Cerebellar nuclear complex (tissue), 1 donor: Measurements from ENCODE around the gene CES5A.
"Not testable (repeated sequence)": the region's sequence is repeated elsewhere in the genome, so short reads cannot be mapped to it uniquely, and the experiment has no call there.

Source experiments
- DNase-seq, 2 experiments: peaks; one replicate each; lab custom pipeline; 2025; lab: John Stamatoyannopoulos, UW

CES5A gene

GRCh38 chr16:55873122-55873521 is 2.1 kb downstream of the CES5A start:
- no peak for DNase-seq

GRCh38 chr16:55872130-55872529 is 3.0 kb downstream of the CES5A start:
- DNase-seq, result no peak

- DNase-seq, result no peak
Observed at GRCh38 chr16:55871411-55872038, 3.6 kb downstream of the CES5A start.

- DNase-seq, result no peak
Observed at GRCh38 chr16:55868980-55869379, 6.2 kb downstream of the CES5A start.

- DNase-seq, result no peak
Observed at GRCh38 chr16:55868137-55868536, 7.0 kb downstream of the CES5A start.

GRCh38 chr16:55861288-55861687 is 13.9 kb downstream of the CES5A start:
- DNase-seq, result no peak

- DNase-seq, result not testable (repeated sequence)
Observed at GRCh38 chr16:55857650-55858049, 17.5 kb downstream of the CES5A start.

- no peak for DNase-seq
Observed at GRCh38 chr16:55856950-55857349, 18.2 kb downstream of the CES5A start.

- no peak for DNase-seq
Observed at GRCh38 chr16:55853114-55853513, 22.1 kb downstream of the CES5A start.

- DNase-seq, result no peak
Observed at GRCh38 chr16:55849536-55849935, 25.6 kb downstream of the CES5A start.

GRCh38 chr16:55846598-55847346 is 28.4 kb downstream of the CES5A start:
- no peak for DNase-seq

GRCh38 chr16:55843105-55843395 is 32.1 kb downstream of the CES5A start:
- DNase-seq, result no peak

- DNase-seq, result peak in 1 of 2 experiments; percentile 20
Observed at GRCh38 chr16:55842369-55843104, 32.6 kb downstream of the CES5A start.

GRCh38 chr16:55839115-55839514 is 36.1 kb downstream of the CES5A start:
- no peak for DNase-seq

GRCh38 chr16:55836158-55836611 is 39.0 kb downstream of the CES5A start:
- DNase-seq, result no peak

- no peak for DNase-seq
Observed at GRCh38 chr16:55835581-55835980, 39.6 kb downstream of the CES5A start.

- DNase-seq, result not testable (repeated sequence)
Observed at GRCh38 chr16:55835173-55835572, 40.0 kb downstream of the CES5A start.

- DNase-seq, result no peak
Observed at GRCh38 chr16:55834049-55834448, 41.1 kb downstream of the CES5A start.

- no peak for DNase-seq
Observed at GRCh38 chr16:55832773-55833691, 42.1 kb downstream of the CES5A start, which contains the start of gene CES1. CES1 (minus strand) TSS chr16:55833096; CDS start chr16:55833055, 41 bp downstream.

- no peak for DNase-seq
Observed at GRCh38 chr16:55832425-55832772, 42.8 kb downstream of the CES5A start.

- DNase-seq, result no peak
Observed at GRCh38 chr16:55830658-55831294, 44.4 kb downstream of the CES5A start.
